GM12891 (cell line): Measurements from ENCODE around the gene CACNA1H.
"Not testable (repeated sequence)": the region's sequence is repeated elsewhere in the genome, so short reads cannot be mapped to it uniquely, and the experiment has no call there.

Experiments
- DNase-seq: peaks from one replicate; pipeline ENCODE4 v3.0.0; 2011; ENCODE audit warnings: low spot score; ENCODE audit not compliant: insufficient read length
- FAIRE-seq: peaks from 2 replicates; lab custom pipeline; 2011; peaks lifted over from hg19 to GRCh38; lab: Jason Lieb, UNC
- PAX5 ChIP-seq: IDR thresholded peaks from 2 replicates; pipeline ENCODE4 v1.6.1; 2011; ENCODE audit warnings: low read length, moderate library complexity, mild to moderate bottlenecking; ENCODE audit not compliant: insufficient read depth, severe bottlenecking
- POLR2A ChIP-seq: IDR thresholded peaks from 2 replicates; pipeline ENCODE4 v1.6.1; 2011; ENCODE audit warnings: low read depth, low read length, control low read depth
- POLR2AphosphoS5 ChIP-seq: IDR thresholded peaks from 2 replicates; pipeline ENCODE4 v1.6.1; 2011; ENCODE audit warnings: low read depth, low read length, control low read depth
- POU2F2 ChIP-seq: IDR thresholded peaks from 2 replicates; pipeline ENCODE4 v1.6.1; 2011; ENCODE audit warnings: low read depth, mild to moderate bottlenecking, control low read depth, low read length, moderate library complexity
- SPI1 ChIP-seq: IDR thresholded peaks from 2 replicates; pipeline ENCODE4 v1.6.1; 2011; ENCODE audit warnings: low read depth, low read length, control low read depth
- TAF1 ChIP-seq: IDR thresholded peaks from 2 replicates; pipeline ENCODE4 v1.6.1; 2011; ENCODE audit warnings: low read depth, low read length, control low read depth

Gene CACNA1H

GRCh38 chr16:1237990-1238389 lies 85.1 kb downstream of the CACNA1H start:
- TF ChIP-seq TAF1 (no peak), POLR2AphosphoS5 (no peak), POU2F2 (no peak), POLR2A (no peak), SPI1 (no peak), PAX5 (no peak)
- DNase-seq (no peak), FAIRE-seq (peak; percentile 81)

GRCh38 chr16:1238909-1239308 lies 86.0 kb downstream of the CACNA1H start:
- not testable (repeated sequence) for FAIRE-seq, DNase-seq

DNA sequence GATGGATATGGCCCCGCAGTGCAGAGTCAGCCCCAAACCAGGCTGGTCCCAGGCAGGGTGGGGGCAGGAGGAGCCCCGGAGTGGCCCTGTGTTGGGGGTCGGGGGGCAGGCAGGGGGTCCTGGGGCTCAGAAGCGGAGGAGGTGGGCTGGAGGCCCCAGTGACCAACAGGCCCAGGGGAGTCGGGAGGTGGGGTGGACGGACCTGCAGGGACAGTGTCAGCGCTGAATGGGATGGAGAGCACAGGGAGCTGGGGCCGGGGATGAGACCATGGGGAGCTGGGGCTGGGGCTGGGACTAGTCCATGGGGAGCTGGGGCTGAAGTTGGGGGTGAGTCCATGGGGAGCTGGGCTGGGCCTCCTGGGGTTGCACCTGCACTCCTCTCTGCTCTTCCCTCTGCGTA lies 86.7 kb downstream of the CACNA1H start:
- not testable (repeated sequence) for FAIRE-seq, DNase-seq

DNA sequence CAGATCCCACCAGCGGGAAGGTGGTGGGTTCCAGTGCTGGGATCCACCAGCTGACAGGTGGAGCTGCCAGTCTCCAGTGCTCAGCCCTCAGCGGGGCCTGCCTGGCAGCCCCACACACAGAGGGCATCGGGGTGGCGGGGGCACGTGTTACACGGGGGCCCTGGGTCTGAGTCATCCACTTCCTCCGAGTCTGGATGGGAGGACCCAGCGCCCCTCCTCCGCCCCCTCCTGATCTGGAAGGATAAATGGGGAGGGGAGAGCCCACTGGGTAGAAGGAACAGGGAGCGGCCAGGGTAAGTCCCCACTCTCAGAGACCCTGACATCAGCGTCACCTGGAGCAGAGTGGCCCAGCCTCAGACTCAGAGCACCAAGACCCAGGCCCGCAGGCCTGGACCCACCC lies 87.5 kb downstream of the CACNA1H start, which contains the start of gene TPSAB1:
TPSAB1 (plus strand) TSS at position 270 of the 400 bp plus-strand sequence. CDS start 234 bp downstream, outside the sequence.
- not testable (repeated sequence) for FAIRE-seq, DNase-seq

GRCh38 chr16:1241081-1241480 lies 88.2 kb downstream of the CACNA1H start:
- DNase-seq, FAIRE-seq: not testable (repeated sequence)

DNA sequence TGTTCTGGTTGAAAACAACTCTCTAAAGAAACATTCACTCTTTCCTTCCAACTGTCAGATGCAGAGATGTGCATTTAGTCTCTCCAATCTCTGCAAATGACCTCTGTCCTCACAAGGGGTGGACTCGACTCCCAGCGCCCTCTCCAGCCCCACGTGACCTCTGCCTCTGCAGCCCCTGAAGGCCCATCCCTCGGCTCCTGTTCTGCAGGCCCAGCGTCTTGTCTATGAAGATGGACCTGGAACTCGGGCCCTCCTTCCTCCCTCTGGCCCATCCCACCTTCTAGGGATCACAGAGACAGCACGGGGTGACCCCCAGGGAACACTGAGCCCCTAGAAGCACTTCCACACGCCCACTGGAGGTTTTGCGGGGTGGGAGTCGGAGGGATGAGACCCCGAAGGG lies 90.5 kb downstream of the CACNA1H start:
- FAIRE-seq, DNase-seq: not testable (repeated sequence)

- DNase-seq, result not testable (repeated sequence)
- FAIRE-seq, result peak; percentile 5
Measured at GRCh38 chr16:1243907-1244850, 91.3 kb downstream of the CACNA1H start.

DNA sequence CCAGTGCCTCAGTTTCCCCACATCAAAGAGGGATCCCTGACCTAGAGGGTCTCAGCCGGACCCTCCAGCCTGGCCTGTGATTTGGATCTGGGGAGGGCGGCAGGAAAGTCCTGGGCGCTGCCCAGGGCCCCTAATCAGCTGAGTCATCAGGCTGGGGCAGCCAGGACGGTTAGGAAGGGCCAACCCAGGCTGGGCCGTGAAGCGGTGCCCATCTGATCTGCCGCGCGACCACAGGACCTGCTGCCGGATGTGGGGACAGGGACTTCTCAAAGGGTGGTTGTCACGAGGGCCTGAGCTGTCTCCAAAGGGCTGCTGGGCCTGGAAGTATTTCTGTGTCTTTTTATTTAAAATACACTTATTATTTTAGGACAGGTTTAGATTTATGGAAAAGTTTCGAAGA lies 92.0 kb downstream of the CACNA1H start:
- TF ChIP-seq POLR2AphosphoS5, result no peak
- no peak for TF ChIP-seq TAF1
- TF ChIP-seq POU2F2, result no peak
- no peak for TF ChIP-seq POLR2A
- TF ChIP-seq PAX5, result no peak
- TF ChIP-seq SPI1, result no peak
- DNase-seq, result no peak
- FAIRE-seq, result no peak

- FAIRE-seq (no peak), DNase-seq (no peak)
- no peak for TF ChIP-seq SPI1
- no peak for TF ChIP-seq POLR2A
- no peak for TF ChIP-seq POU2F2
- no peak for TF ChIP-seq TAF1
- TF ChIP-seq POLR2AphosphoS5, result no peak
- TF ChIP-seq PAX5, result no peak
Measured at GRCh38 chr16:1245452-1246020, 92.6 kb downstream of the CACNA1H start.

GRCh38 chr16:1247903-1248537 lies 95.1 kb downstream of the CACNA1H start:
- peak; percentile 76 for FAIRE-seq
- not testable (repeated sequence) for DNase-seq

DNA sequence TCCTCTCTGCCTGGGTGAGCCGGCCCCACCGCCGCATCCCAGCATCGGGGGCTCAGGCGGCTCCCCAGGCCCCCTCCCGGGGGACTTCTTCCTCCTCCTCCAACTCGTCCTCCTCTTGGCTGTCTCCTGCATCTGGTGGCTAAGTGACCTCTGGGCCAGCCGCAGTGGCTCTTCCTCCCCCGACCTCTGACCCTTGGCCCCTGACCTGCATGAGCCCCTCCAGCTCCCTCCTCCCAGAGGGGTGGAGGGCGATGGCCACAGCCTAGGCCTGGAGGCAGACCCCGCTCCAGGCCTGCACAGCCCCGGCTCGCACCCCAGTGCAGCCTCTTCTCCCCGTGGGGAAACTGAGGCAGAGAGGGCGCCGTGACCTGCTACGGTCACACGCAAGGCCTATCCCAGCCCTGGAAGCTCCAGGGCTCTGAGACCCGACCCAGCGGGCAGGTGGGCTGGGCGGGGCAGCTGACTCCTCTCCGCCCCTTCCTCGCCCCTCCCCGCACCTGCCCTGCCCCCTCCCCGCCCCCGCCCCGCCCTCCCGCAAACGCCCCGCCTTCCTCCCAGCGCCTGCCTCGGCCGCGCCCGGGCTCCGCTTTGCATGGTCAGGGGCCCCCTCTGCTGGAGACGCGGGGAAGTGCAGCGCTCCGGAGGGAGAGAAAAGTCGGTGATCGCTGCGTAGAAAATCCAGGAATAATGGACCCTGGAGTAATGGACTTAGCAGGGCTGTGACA lies 96.3 kb downstream of the CACNA1H start:
- peak; percentile 88 for FAIRE-seq
- DNase-seq, result not testable (repeated sequence)

GRCh38 chr16:1253701-1254364 lies 100.9 kb downstream of the CACNA1H start:
- not testable (repeated sequence) for DNase-seq, FAIRE-seq

GRCh38 chr16:1254821-1255220 lies 101.9 kb downstream of the CACNA1H start:
- FAIRE-seq, DNase-seq: not testable (repeated sequence)

DNA sequence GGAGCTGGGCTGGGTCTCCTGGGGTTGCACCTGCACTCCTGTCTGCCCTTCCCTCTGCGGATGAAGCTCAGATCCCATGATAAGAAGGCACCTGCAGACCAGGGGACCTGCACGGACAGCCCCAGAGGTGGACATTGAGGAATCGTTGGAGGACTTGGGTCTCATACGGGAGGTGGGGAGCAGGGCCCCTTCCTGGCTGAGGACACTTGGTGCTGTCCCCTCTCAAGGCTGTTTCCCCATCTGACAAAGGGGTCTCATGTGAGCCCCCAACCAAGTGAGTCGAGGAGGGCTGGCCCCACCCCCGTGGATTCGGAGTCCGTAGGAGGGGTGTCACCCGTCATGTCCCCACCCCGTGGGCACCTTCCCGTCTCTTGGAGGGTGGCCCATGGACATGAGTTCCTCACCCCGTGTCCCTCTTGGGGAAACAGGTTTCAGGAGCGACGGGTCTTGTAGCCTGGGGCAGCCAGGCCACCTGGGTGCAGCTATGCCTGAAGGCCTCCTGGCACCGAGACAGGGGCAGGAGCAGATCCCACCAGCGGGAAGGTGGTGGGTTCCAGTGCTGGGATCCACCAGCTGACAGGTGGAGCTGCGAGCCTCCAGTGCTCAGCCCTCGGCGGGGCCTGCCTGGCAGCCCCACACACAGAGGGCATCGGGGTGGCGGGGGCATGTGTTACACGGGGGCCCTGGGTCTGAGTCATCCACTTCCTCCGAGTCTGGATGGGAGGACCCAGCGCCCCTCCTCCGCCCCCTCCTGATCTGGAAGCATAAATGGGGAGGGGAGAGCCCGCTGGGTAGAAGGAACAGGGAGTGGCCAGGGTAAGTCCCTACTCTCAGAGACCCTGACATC lies 102.6 kb downstream of the CACNA1H start, which contains the start of gene TPSD1:
TPSD1 (plus strand) TSS at position 794 of the 847 bp plus-strand sequence. CDS start 212 bp downstream, outside the sequence.
- FAIRE-seq, DNase-seq: not testable (repeated sequence)
